ENCODE data around the gene VGLL4. TPM values are rescaled to one million over a fixed set of nuclear protein-coding genes. Genes with fewer than 3 reads are reported as not detected.

VGLL4 gene
- total RNA-seq, 1 donor from 2014 or later = 48.7 TPM

GRCh38 chr3:11558918-11559815, 84.5 kb downstream of the VGLL4 start:
- no peak overlapping the region for H3K27ac Mint-ChIP-seq
- intact Hi-C loops (cut with micrococcal nuclease) = no loop called here
- H3K36me3 Mint-ChIP-seq (ENCODE audit: low read depth) = peaks cover 18% of the 10 kb centered on the region
- H3K9me3 Mint-ChIP-seq = no peaks in the 10 kb centered on the region
- H3K4me1 Mint-ChIP-seq (ENCODE audit: low read depth) = peaks cover 6% of the 10 kb centered on the region
- H3K4me3 Mint-ChIP-seq = no peak overlapping the region
- DNase-seq (ENCODE audit: low spot score) = no peak
- no peaks in the 10 kb centered on the region for H3K27me3 Mint-ChIP-seq (ENCODE audit: insufficient read depth)

GRCh38 chr3:11558411-11558903, 85.3 kb downstream of the VGLL4 start:
- no peaks in the 10 kb centered on the region for H3K27me3 Mint-ChIP-seq (ENCODE audit: insufficient read depth)
- peaks cover 15% of the 10 kb centered on the region for H3K36me3 Mint-ChIP-seq (ENCODE audit: low read depth)
- H3K9me3 Mint-ChIP-seq = no peaks in the 10 kb centered on the region
- peaks cover 6% of the 10 kb centered on the region for H3K4me1 Mint-ChIP-seq (ENCODE audit: low read depth)
- DNase-seq (ENCODE audit: low spot score) = no peak
- H3K27ac Mint-ChIP-seq = no peak overlapping the region
- no peak overlapping the region for H3K4me3 Mint-ChIP-seq
- intact Hi-C loops (cut with micrococcal nuclease) = no loop called here

- Mint-ChIP-seq H3K4me3 (no peak overlapping the region), H3K36me3 (ENCODE audit: low read depth) (peaks cover 16% of the 10 kb centered on the region), H3K9me3 (no peaks in the 10 kb centered on the region), H3K27ac (peak overlapping the region; percentile 31), H3K4me1 (ENCODE audit: low read depth) (peaks cover 6% of the 10 kb centered on the region), H3K27me3 (ENCODE audit: insufficient read depth) (no peaks in the 10 kb centered on the region)
- intact Hi-C loops (cut with micrococcal nuclease) = no loop called here
- no peak for DNase-seq (ENCODE audit: low spot score)
Measured at GRCh38 chr3:11558002-11558401, 85.7 kb downstream of the VGLL4 start.

GRCh38 chr3:11556851-11557644, 86.7 kb downstream of the VGLL4 start:
- H3K4me1 Mint-ChIP-seq (ENCODE audit: low read depth) = peaks cover 6% of the 10 kb centered on the region
- intact Hi-C loops (cut with micrococcal nuclease) = no loop called here
- no peaks in the 10 kb centered on the region for H3K27me3 Mint-ChIP-seq (ENCODE audit: insufficient read depth)
- no peak overlapping the region for H3K4me3 Mint-ChIP-seq
- H3K9me3 Mint-ChIP-seq = no peaks in the 10 kb centered on the region
- H3K27ac Mint-ChIP-seq = no peak overlapping the region
- H3K36me3 Mint-ChIP-seq (ENCODE audit: low read depth) = peaks cover 17% of the 10 kb centered on the region
- DNase-seq (ENCODE audit: low spot score) = no peak

- H3K27me3 Mint-ChIP-seq (ENCODE audit: insufficient read depth) = no peaks in the 10 kb centered on the region
- H3K4me1 Mint-ChIP-seq (ENCODE audit: low read depth) = peaks cover 6% of the 10 kb centered on the region
- no peak overlapping the region for H3K27ac Mint-ChIP-seq
- no peaks in the 10 kb centered on the region for H3K9me3 Mint-ChIP-seq
- H3K36me3 Mint-ChIP-seq (ENCODE audit: low read depth) = peaks cover 17% of the 10 kb centered on the region
- intact Hi-C loops (cut with micrococcal nuclease) = no loop called here
- DNase-seq (ENCODE audit: low spot score) = no peak
- no peak overlapping the region for H3K4me3 Mint-ChIP-seq
Measured at GRCh38 chr3:11555881-11556633, 87.7 kb downstream of the VGLL4 start.

- Mint-ChIP-seq H3K27me3 (ENCODE audit: insufficient read depth) (no peaks in the 10 kb centered on the region), H3K36me3 (ENCODE audit: low read depth) (peaks cover 17% of the 10 kb centered on the region)
- intact Hi-C loops (cut with micrococcal nuclease) = no loop called here
Measured at GRCh38 chr3:11555211-11555782, 88.4 kb downstream of the VGLL4 start.

GRCh38 chr3:11554666-11555065, 89.0 kb downstream of the VGLL4 start:
- DNase-seq (ENCODE audit: low spot score) = no peak
- intact Hi-C loops (cut with micrococcal nuclease) = no loop called here
- Mint-ChIP-seq H3K36me3 (ENCODE audit: low read depth) (peaks cover 14% of the 10 kb centered on the region), H3K4me3 (no peak overlapping the region), H3K9me3 (no peaks in the 10 kb centered on the region), H3K27me3 (ENCODE audit: insufficient read depth) (no peaks in the 10 kb centered on the region), H3K4me1 (ENCODE audit: low read depth) (peaks cover 6% of the 10 kb centered on the region), H3K27ac (peak overlapping the region; percentile 34)

More at GRCh38 chr3:11555211-11555782, 88.4 kb downstream of the VGLL4 start:
- Mint-ChIP-seq H3K4me3 (no peak overlapping the region), H3K9me3 (no peaks in the 10 kb centered on the region), H3K4me1 (ENCODE audit: low read depth) (peaks cover 6% of the 10 kb centered on the region), H3K27ac (no peak overlapping the region)
- no peak for DNase-seq (ENCODE audit: low spot score)

GRCh38 chr3:11554236-11554610, 89.5 kb downstream of the VGLL4 start:
- intact Hi-C loops (cut with micrococcal nuclease) = no loop called here
- no peaks in the 10 kb centered on the region for H3K27me3 Mint-ChIP-seq (ENCODE audit: insufficient read depth)
- H3K27ac Mint-ChIP-seq = no peak overlapping the region
- no peaks in the 10 kb centered on the region for H3K9me3 Mint-ChIP-seq
- H3K4me3 Mint-ChIP-seq = no peak overlapping the region
- H3K4me1 Mint-ChIP-seq (ENCODE audit: low read depth) = peaks cover 6% of the 10 kb centered on the region
- H3K36me3 Mint-ChIP-seq (ENCODE audit: low read depth) = peaks cover 14% of the 10 kb centered on the region
- DNase-seq (ENCODE audit: low spot score) = no peak

GRCh38 chr3:11553436-11554235, 90.1 kb downstream of the VGLL4 start:
- Mint-ChIP-seq H3K4me3 (no peak overlapping the region), H3K27me3 (ENCODE audit: insufficient read depth) (no peaks in the 10 kb centered on the region), H3K9me3 (no peaks in the 10 kb centered on the region), H3K4me1 (ENCODE audit: low read depth) (peaks cover 6% of the 10 kb centered on the region), H3K27ac (no peak overlapping the region), H3K36me3 (ENCODE audit: low read depth) (peaks cover 14% of the 10 kb centered on the region)
- DNase-seq (ENCODE audit: low spot score) = no peak
- intact Hi-C loops (cut with micrococcal nuclease) = no loop called here

- Mint-ChIP-seq H3K9me3 (peaks cover 2% of the 10 kb centered on the region), H3K36me3 (ENCODE audit: low read depth) (peaks cover 9% of the 10 kb centered on the region), H3K27ac (no peak overlapping the region), H3K4me3 (no peak overlapping the region), H3K4me1 (ENCODE audit: low read depth) (peaks cover under 1% of the 10 kb centered on the region), H3K27me3 (ENCODE audit: insufficient read depth) (no peaks in the 10 kb centered on the region)
- no peak for DNase-seq (ENCODE audit: low spot score)
- intact Hi-C loops (cut with micrococcal nuclease) = no loop called here
Measured at GRCh38 chr3:11552289-11553264, 91.1 kb downstream of the VGLL4 start.

GRCh38 chr3:11551036-11551435, 92.7 kb downstream of the VGLL4 start:
- Mint-ChIP-seq H3K27ac (no peak overlapping the region), H3K9me3 (peaks cover 10% of the 10 kb centered on the region), H3K4me1 (ENCODE audit: low read depth) (no peaks in the 10 kb centered on the region), H3K36me3 (ENCODE audit: low read depth) (peaks cover 8% of the 10 kb centered on the region), H3K27me3 (ENCODE audit: insufficient read depth) (no peaks in the 10 kb centered on the region), H3K4me3 (no peak overlapping the region)
- DNase-seq (ENCODE audit: low spot score) = no peak
- intact Hi-C loops (cut with micrococcal nuclease) = no loop called here

Measured in activated T-helper 1 cell treated with anti-CD3 and anti-CD28 coated beads, Interleukin-12 subunit alpha, Interleukin-12 subunit beta, Interleukin-2, Interleukin-4 antibody, amounts not matched to agents 30 ng/mL and 10 ng/mL and 1 ng/mL, durations not matched to agents 14 hours and 24 hours and 36 hours (primary cell).